IMR-90 (cell line): ENCODE data around the gene CEACAM21. TPM values are rescaled to one million over a fixed set of nuclear protein-coding genes. Genes with fewer than 3 reads are reported as not detected.

ENCODE experiments used
- ATAC-seq: fragments of 200-7000 bp; cut with Tn5 transposase; 2 replicates; pipeline ENCODE4 v1.9.1; 2020; ENCODE audit warnings: low read depth, mild to moderate bottlenecking, moderate library complexity
- BruUV-seq: library from RNA; stranded (reverse); fragments of 400-500 nt; replicated peaks from 2 replicates; lab custom pipeline; 2021; lab: Mats Ljungman, UMichigan
- CTCF ChIA-PET: fragments of 300-600 bp; formaldehyde crosslinking; extraction: SDS; loops from one replicate; lab custom pipeline; 2021; ENCODE audit warnings: antibody characterized with exemption; lab: Yijun Ruan, JAX
- POLR2A ChIA-PET: fragments of 300-600 bp; sonication (Branson Sonifier 250); formaldehyde crosslinking; loops from one replicate; lab custom pipeline; 2022; ENCODE audit warnings: antibody characterized with exemption; ENCODE audit not compliant: unreplicated experiment; lab: Charles Lee
- DNase-seq: peaks from one replicate; pipeline ENCODE4 v3.0.0; 2013
- H2AFZ ChIP-seq: replicated peaks from 2 replicates; pipeline ENCODE3; 2013; ENCODE audit warnings: low read length, mild to moderate bottlenecking; ENCODE audit not compliant: poor library complexity
- H2AK5ac ChIP-seq: 2 replicates; pipeline ENCODE4 v1.6.1; 2013; ENCODE audit warnings: low read depth, low read length, inconsistent platforms
- H2AK9ac ChIP-seq: replicated peaks from 2 replicates; pipeline ENCODE3; 2013; ENCODE audit warnings: mild to moderate bottlenecking, low read depth, low read length, moderate library complexity; ENCODE audit not compliant: poor library complexity
- H2BK120ac ChIP-seq: 2 replicates; pipeline ENCODE4 v1.6.1; 2013; ENCODE audit warnings: low read depth, low read length, inconsistent platforms
- H2BK15ac ChIP-seq: 3 replicates; pipeline ENCODE4 v1.6.1; 2013; ENCODE audit warnings: low read depth, low read length, inconsistent platforms
- H2BK20ac ChIP-seq: 2 replicates; pipeline ENCODE4 v1.6.1; 2013; ENCODE audit warnings: low read depth, mild to moderate bottlenecking, inconsistent platforms, low read length, moderate library complexity
- H2BK5ac ChIP-seq: 2 replicates; pipeline ENCODE4 v1.6.1; 2013; ENCODE audit warnings: mild to moderate bottlenecking, low read depth, low read length, inconsistent platforms; ENCODE audit not compliant: poor library complexity, severe bottlenecking
- H3K14ac ChIP-seq: replicated peaks from 2 replicates; pipeline ENCODE4 v1.6.1; 2013; ENCODE audit warnings: low read depth, low read length, inconsistent platforms
- H3K18ac ChIP-seq: 2 replicates; pipeline ENCODE4 v1.6.1; 2013; ENCODE audit warnings: low read depth, low read length, control low read depth
- H3K23ac ChIP-seq: 2 replicates; pipeline ENCODE4 v1.6.1; 2013; ENCODE audit warnings: low read depth, low read length, inconsistent platforms
- H3K27ac ChIP-seq: 2 replicates; pipeline ENCODE4 v1.5.1; 2013; ENCODE audit warnings: mild to moderate bottlenecking, control low read depth, low read length; ENCODE audit not compliant: insufficient read depth
- H3K27me3 ChIP-seq: 2 replicates; pipeline ENCODE4 v1.6.1; 2013; ENCODE audit warnings: low read length; ENCODE audit not compliant: control insufficient read depth, insufficient read depth
- H3K36me3 ChIP-seq: 2 replicates; pipeline ENCODE4 v1.6.1; 2013; ENCODE audit warnings: low read length, mixed read lengths; ENCODE audit not compliant: control insufficient read depth, insufficient read depth
- H3K4ac ChIP-seq: 2 replicates; pipeline ENCODE4 v1.6.1; 2013; ENCODE audit warnings: low read depth, low read length, inconsistent platforms
- H3K4me1 ChIP-seq: 2 replicates; pipeline ENCODE4 v1.6.1; 2013; ENCODE audit warnings: low read length, mixed read lengths; ENCODE audit not compliant: control insufficient read depth, insufficient read depth
- H3K4me2 ChIP-seq: 2 replicates; pipeline ENCODE4 v1.6.1; 2013; ENCODE audit warnings: low read depth, mild to moderate bottlenecking, control low read depth, low read length, moderate library complexity
- H3K4me3 ChIP-seq: 2 replicates; pipeline ENCODE4 v1.5.1; 2013; ENCODE audit warnings: low read depth, mild to moderate bottlenecking, control low read depth, low read length, moderate library complexity; ENCODE audit not compliant: insufficient read depth
- H3K56ac ChIP-seq: 2 replicates; pipeline ENCODE4 v1.6.1; 2013; ENCODE audit warnings: low read length, inconsistent platforms; ENCODE audit not compliant: insufficient read depth; ENCODE audit errors: extremely low read depth
- H3K79me1 ChIP-seq, 2 experiments: 2 replicates each; pipeline ENCODE4 v1.6.1; 2013; ENCODE audit warnings: low read length in 2 of 2, inconsistent platforms in 1 of 2, low read depth in 1 of 2
- H3K9ac ChIP-seq: 2 replicates; pipeline ENCODE4 v1.6.1; 2013; ENCODE audit warnings: low read depth, low read length, control low read depth
- H3K9me1 ChIP-seq: 2 replicates; pipeline ENCODE4 v1.6.1; 2013; ENCODE audit warnings: low read length, inconsistent platforms; ENCODE audit not compliant: insufficient read depth
- H3K9me3 ChIP-seq: 2 replicates; pipeline ENCODE4 v1.6.1; 2013; ENCODE audit warnings: low read length; ENCODE audit not compliant: control insufficient read depth, insufficient read depth
- H4K20me1 ChIP-seq: 2 replicates; pipeline ENCODE4 v1.6.1; 2013; ENCODE audit warnings: low read length, inconsistent platforms; ENCODE audit not compliant: insufficient read depth
- H4K5ac ChIP-seq: 2 replicates; pipeline ENCODE4 v1.6.1; 2013; ENCODE audit warnings: mild to moderate bottlenecking, low read depth, low read length, control low read depth
- H4K8ac ChIP-seq, 2 experiments: 2 replicates each; pipeline ENCODE4 v1.6.1; 2013; ENCODE audit warnings: low read depth in 2 of 2, low read length in 2 of 2, control low read depth in 1 of 2, inconsistent platforms in 1 of 2
- H4K91ac ChIP-seq: 2 replicates; pipeline ENCODE4 v1.6.1; 2013; ENCODE audit warnings: low read depth, low read length, inconsistent platforms; ENCODE audit not compliant: insufficient read depth
- CEBPB ChIP-seq: IDR thresholded peaks from 2 replicates; pipeline ENCODE4 v1.6.1; 2012; ENCODE audit warnings: low read depth, low read length, improper control_type of control experiment
- CHD1 ChIP-seq: IDR thresholded peaks from 2 replicates; pipeline ENCODE4 v1.6.1; 2012; ENCODE audit warnings: low read depth, low read length, improper control_type of control experiment
- CTCF ChIP-seq: conservative IDR thresholded peaks from 2 replicates; pipeline ENCODE4 v1.5.1; 2012; ENCODE audit warnings: mild to moderate bottlenecking, low read depth, low read length, improper control_type of control experiment
- ELK1 ChIP-seq: fragments of 150-350 bp; IDR thresholded peaks from 2 replicates; pipeline ENCODE4 v1.6.1; 2016; ENCODE audit warnings: low read depth, mild to moderate bottlenecking, low read length, moderate library complexity, borderline replicate concordance
- MAFK ChIP-seq: IDR thresholded peaks from 2 replicates; pipeline ENCODE4 v1.6.1; 2012; ENCODE audit warnings: low read depth, low read length, improper control_type of control experiment
- MAZ ChIP-seq: IDR thresholded peaks from 2 replicates; pipeline ENCODE4 v1.6.1; 2012; ENCODE audit warnings: low read depth, mild to moderate bottlenecking, low read length, improper control_type of control experiment, moderate library complexity, borderline replicate concordance
- MXI1 ChIP-seq: IDR thresholded peaks from 2 replicates; pipeline ENCODE4 v1.6.1; 2012; ENCODE audit warnings: low read depth, mild to moderate bottlenecking, low read length, moderate library complexity, borderline replicate concordance
- NFE2L2 ChIP-seq: fragments of 150-350 bp; IDR thresholded peaks from 2 replicates; pipeline ENCODE4 v1.6.1; 2016; ENCODE audit warnings: low read depth, mild to moderate bottlenecking, low read length
- RAD21 ChIP-seq: IDR thresholded peaks from 2 replicates; pipeline ENCODE4 v1.6.1; 2012; ENCODE audit warnings: low read length, improper control_type of control experiment
- RCOR1 ChIP-seq: IDR thresholded peaks from 2 replicates; pipeline ENCODE4 v1.6.1; 2012; ENCODE audit warnings: mild to moderate bottlenecking, low read length, improper control_type of control experiment; ENCODE audit not compliant: insufficient replicate concordance
- SMC3 ChIP-seq: fragments of 150-350 bp; IDR thresholded peaks from 2 replicates; pipeline ENCODE4 v1.6.1; 2016; ENCODE audit warnings: low read depth, mild to moderate bottlenecking, antibody characterized with exemption, low read length, moderate library complexity
- WGBS, 2 experiments: methylation state at CpG; one replicate each; pipeline versions ENCODE4 v1.1.5 to v1.1.7; 2013; ENCODE audit warnings: missing lambda C conversion rate in 2 of 2; ENCODE audit not compliant: insufficient read length in 1 of 2; ENCODE audit errors: extremely low coverage in 2 of 2; 5-methylcytosine and 5-hydroxymethylcytosine counted together
- dilution Hi-C: fragments of 300-500 bp; cut with HindIII; formaldehyde crosslinking; loops from one replicate; pipeline ENCODE4 v1.14.3; 2018; ENCODE audit warnings: low sequenced_read_pairs; ENCODE audit not compliant: unreplicated experiment
- in situ Hi-C: fragments of 300-500 bp; cut with MboI; formaldehyde crosslinking; loops from 3 replicates; pipeline ENCODE4 v1.14.3; 2019; ENCODE audit warnings: low sequenced_read_pairs, inconsistent platforms, mixed read lengths
- intact Hi-C: fragments of 100-400 bp; cut with micrococcal nuclease; formaldehyde crosslinking; loops from 2 replicates; pipeline ENCODE4 v1.10.0; 2022
- polyA plus RNA-seq, 3 experiments: library from polyadenylated mRNA; depleted of rRNA; stranded (reverse); fragments of >200 nt; gene quantifications; 2 replicates each; pipeline ENCODE4 v1.2.3, GENCODE V29; 2012; ENCODE audit warnings: low replicate concordance in 1 of 3
- total RNA-seq: library from RNA; depleted of rRNA; stranded (reverse); fragments of >200 nt; gene quantifications from 2 replicates; pipeline ENCODE4 v1.2.3, GENCODE V29; 2012

CEACAM21 gene
- total and polyA plus RNA-seq, 2 of the 4 experiments (the other 2 are of a cell fraction): not detected

GRCh38 chr19:41543582-41543981 is 32.4 kb upstream of the CEACAM21 start:
- Histone ChIP-seq H4K91ac (no peak overlapping the region), H3K9me1 (no peaks in the 10 kb centered on the region), H4K8ac (no peak overlapping the region), H3K4ac (no peak overlapping the region), H4K5ac (no peak overlapping the region), H3K4me1 (no peaks in the 10 kb centered on the region), H2AFZ (no peak overlapping the region), H3K56ac (no peak overlapping the region), H3K9ac (no peak overlapping the region), H3K36me3 (no peaks in the 10 kb centered on the region), H3K4me3 (no peak overlapping the region), H3K14ac (no peak overlapping the region), H2BK120ac (no peak overlapping the region), H3K27ac (no peak overlapping the region), H3K4me2 (no peak overlapping the region), H3K18ac (no peak overlapping the region), H3K79me1 (no peaks in the 10 kb centered on the region), H2AK9ac (no peak overlapping the region), H3K27me3 (peaks cover 29% of the 10 kb centered on the region), H3K23ac (no peak overlapping the region), H2BK20ac (no peak overlapping the region), H2AK5ac (no peak overlapping the region), H3K9me3 (no peaks in the 10 kb centered on the region), H2BK5ac (no peak overlapping the region), H2BK15ac (no peak overlapping the region), H4K20me1 (no peaks in the 10 kb centered on the region)
- no peak for DNase-seq
- TF ChIP-seq ELK1: no peak
- TF ChIP-seq SMC3: no peak
- no peak for TF ChIP-seq MAZ
- TF ChIP-seq NFE2L2: no peak
- no peak for TF ChIP-seq CHD1
- TF ChIP-seq RCOR1: no peak
- no peak for TF ChIP-seq RAD21
- no peak for TF ChIP-seq CTCF
- no peak for TF ChIP-seq MAFK
- TF ChIP-seq MXI1: no peak
- no peak for TF ChIP-seq CEBPB
- dilution Hi-C loops (no loop called here), intact Hi-C loops (no loop called here), in situ Hi-C loops (no loop called here)
- no CpG with 5 or more reads among the region's 2 CpGs for WGBS, 2 experiments
- ATAC-seq: no peak
- CTCF ChIA-PET: no interaction called here
- no TSS peak for BruUV-seq
- POLR2A ChIA-PET: no interaction called here
